Gastroesophageal sphincter (tissue), 4 donors: ENCODE data around the gene RING1. TPM values are rescaled to one million over a fixed set of nuclear protein-coding genes. Genes with fewer than 3 reads are reported as not detected.
A peak's percentile ranks its signal among the peaks of the same experiment; 100 is the strongest.

Source experiments
- ATAC-seq: fragments of 150-250 bp; one replicate; pipeline ENCODE4 v1.9.1; 2016; ENCODE audit warnings: mild to moderate bottlenecking, moderate library complexity
- H3K27ac ChIP-seq, 4 donors: fragments of 200-600 bp; sonication (generic) in 3 of 4; 1 replicate in 3 of 4; 2 replicates in 1 of 4; pipeline ENCODE4 v1.5.1; 2016 to 2019
- H3K27me3 ChIP-seq: fragments of 200-600 bp; sonication (generic); one replicate; pipeline ENCODE4 v1.5.1; 2019
- H3K36me3 ChIP-seq, 2 donors: fragments of 200-600 bp; sonication (generic); one replicate each; pipeline ENCODE4 v1.5.1; 2019; ENCODE audit warnings: control low read depth in 1 of 2
- H3K4me1 ChIP-seq, 3 donors: fragments of 200-600 bp; sonication (generic); 1 replicate in 2 of 3; 2 replicates in 1 of 3; pipeline ENCODE4 v1.5.1; 2016 to 2019; ENCODE audit warnings: control low read depth in 2 of 3
- H3K4me3 ChIP-seq, 2 donors: fragments of 200-600 bp; sonication (generic); one replicate each; pipeline ENCODE4 v1.5.1; 2019; ENCODE audit warnings: mild to moderate bottlenecking in 1 of 2, moderate library complexity in 1 of 2
- H3K9me3 ChIP-seq, 3 donors: fragments of 200-600 bp; sonication (generic); one replicate each; pipeline ENCODE4 v1.5.1; 2017 to 2019; ENCODE audit warnings: control low read depth in 2 of 3
- EP300 ChIP-seq: sonication (generic); formaldehyde crosslinking; IDR thresholded peaks from one replicate; pipeline ENCODE4 v1.6.1; 2017; ENCODE audit warnings: antibody characterized with exemption, mild to moderate bottlenecking
- POLR2A ChIP-seq, 2 donors: fragments of 450-650 bp; IDR thresholded peaks; one replicate each; pipeline ENCODE4 v1.6.1; 2017; ENCODE audit warnings: antibody characterized with exemption in 2 of 2, mild to moderate bottlenecking in 2 of 2, moderate library complexity in 1 of 2
- POLR2AphosphoS5 ChIP-seq: sonication (generic); formaldehyde crosslinking; IDR thresholded peaks from one replicate; pipeline ENCODE4 v1.6.1; 2017; ENCODE audit warnings: antibody characterized with exemption
- WGBS, 2 donors: methylation state at CpG; one replicate each; pipeline ENCODE4 v1.1.5; 2018; ENCODE audit warnings: low coverage in 1 of 2; 5-methylcytosine and 5-hydroxymethylcytosine counted together
- total RNA-seq, 4 donors: library from RNA; depleted of rRNA; stranded (reverse); fragments of >200 nt; gene quantifications; one replicate each; pipeline ENCODE4 v1.1.0, GENCODE V29; 2016
- TF ChIP-seq, protein P1 (sequence below), 4 experiments: fragments of 200-600 bp in 2 of 4; fragments of 450-650 bp in 2 of 4; sonication (generic) in 1 of 4; IDR thresholded peaks; one replicate each; pipeline ENCODE4 v1.5.1; 2017 to 2019; ENCODE audit warnings: antibody characterized with exemption in 4 of 4, mild to moderate bottlenecking in 2 of 4, moderate library complexity in 2 of 4

RING1 gene
- total RNA-seq, 4 donors from 2014 or later = 12.5 to 23.8 (median 17.7) TPM

GRCh38 chr6:33248932-33249731 is 40.8 kb downstream of the RING1 start:
- peak; percentile 98 for ATAC-seq
- WGBS, 2 donors = 0% methylated on average over 20 of the region's 58 CpGs; no CpG with 5 or more reads in 1 of the 2 donors

DNA sequence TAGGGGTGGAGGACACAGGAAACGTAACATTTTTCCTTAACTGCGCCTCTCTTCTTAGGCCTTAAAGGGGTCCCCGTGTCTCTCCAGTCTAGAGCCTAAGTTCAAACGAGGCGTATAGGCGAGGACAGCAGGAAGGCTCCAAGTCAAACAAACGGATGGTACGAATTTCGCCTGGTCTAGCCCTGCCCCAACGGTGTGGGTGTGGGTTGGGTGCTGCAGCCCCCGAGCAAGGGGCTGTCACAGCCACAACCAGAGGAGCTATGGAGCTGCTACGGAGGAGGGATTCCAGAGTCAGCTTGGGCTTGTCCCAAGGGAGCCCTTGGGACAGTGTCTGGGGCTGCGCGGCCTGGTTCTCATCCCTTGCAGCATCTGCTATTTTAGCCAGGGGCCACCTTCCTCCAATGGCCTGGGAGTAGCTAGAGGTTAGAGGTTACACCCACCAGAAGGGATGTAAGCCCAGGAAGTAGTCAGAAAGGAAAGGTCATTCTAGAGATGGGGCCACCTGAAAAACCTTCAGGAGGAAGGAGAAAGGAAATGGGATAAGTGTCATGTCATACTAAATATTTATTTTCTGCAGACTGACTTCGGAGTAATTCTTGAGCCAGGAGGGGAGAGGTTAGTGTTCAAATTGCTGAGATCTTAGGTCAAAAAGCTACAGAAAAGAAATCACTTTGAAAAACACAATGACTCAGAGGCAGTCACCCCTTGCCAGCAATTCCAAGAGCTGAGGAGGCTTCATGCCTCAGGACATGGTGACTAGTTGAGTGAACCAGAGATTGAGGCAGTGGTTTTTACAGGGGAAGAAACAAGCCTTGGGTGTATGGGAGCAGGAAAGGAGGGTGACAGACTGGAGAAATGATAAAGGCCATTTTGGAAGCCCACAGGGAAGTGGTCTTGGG is 41.7 kb downstream of the RING1 start:
- ATAC-seq = no peak
- 50 to 53% methylated on average over 1 of the region's 15 CpGs for WGBS, 2 donors
- H3K4me1 ChIP-seq = peaks cover 3 to 32% (median 20%) of the 10 kb centered on the region in 3 donors

More at GRCh38 chr6:33248932-33249731, 40.8 kb downstream of the RING1 start:
- peaks cover 13% of the 10 kb centered on the region for H3K27me3 ChIP-seq
- H3K4me3 ChIP-seq = peak overlapping the region; percentile 36 to 57
- H3K36me3 ChIP-seq = peaks cover 0 to 18% of the 10 kb centered on the region in 2 donors
- no peaks in the 10 kb centered on the region for H3K9me3 ChIP-seq
- H3K4me1 ChIP-seq = peaks cover 3 to 32% (median 20%) of the 10 kb centered on the region in 3 donors
- TF ChIP-seq POLR2A (IDR thresholded peaks at IDR 0.05) (peak; percentile 87 to 94), EP300 (no peak), POLR2AphosphoS5 (peak; percentile 95)
- TF ChIP-seq, protein P1, sequence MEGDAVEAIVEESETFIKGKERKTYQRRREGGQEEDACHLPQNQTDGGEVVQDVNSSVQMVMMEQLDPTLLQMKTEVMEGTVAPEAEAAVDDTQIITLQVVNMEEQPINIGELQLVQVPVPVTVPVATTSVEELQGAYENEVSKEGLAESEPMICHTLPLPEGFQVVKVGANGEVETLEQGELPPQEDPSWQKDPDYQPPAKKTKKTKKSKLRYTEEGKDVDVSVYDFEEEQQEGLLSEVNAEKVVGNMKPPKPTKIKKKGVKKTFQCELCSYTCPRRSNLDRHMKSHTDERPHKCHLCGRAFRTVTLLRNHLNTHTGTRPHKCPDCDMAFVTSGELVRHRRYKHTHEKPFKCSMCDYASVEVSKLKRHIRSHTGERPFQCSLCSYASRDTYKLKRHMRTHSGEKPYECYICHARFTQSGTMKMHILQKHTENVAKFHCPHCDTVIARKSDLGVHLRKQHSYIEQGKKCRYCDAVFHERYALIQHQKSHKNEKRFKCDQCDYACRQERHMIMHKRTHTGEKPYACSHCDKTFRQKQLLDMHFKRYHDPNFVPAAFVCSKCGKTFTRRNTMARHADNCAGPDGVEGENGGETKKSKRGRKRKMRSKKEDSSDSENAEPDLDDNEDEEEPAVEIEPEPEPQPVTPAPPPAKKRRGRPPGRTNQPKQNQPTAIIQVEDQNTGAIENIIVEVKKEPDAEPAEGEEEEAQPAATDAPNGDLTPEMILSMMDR (IDR thresholded peaks at IDR 0.05) = peak in 3 of 4 experiments; percentile 17 to 42 (median 18)
- peak overlapping the region; percentile 86 to 92 (median 88) for H3K27ac ChIP-seq

DNA sequence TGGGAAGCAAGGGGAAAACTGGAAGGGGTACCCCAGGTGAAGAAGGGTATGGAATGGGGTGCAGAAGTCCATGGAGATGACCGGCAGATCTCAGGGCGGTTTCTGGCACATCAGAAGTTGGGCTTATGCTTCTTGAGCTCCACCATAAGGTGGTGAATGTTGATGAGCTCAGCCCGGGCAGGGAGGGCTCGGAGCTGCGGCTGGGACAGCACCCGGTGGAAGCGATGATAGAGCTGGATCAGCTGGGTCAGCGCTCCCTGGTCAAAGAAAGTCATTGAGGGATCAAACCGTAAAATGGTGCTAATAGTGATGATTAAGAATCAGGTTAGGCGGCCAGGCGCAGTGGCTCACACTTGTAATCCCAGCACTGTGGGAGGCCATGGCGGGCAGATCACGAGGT is 42.4 kb downstream of the RING1 start:
- H3K27ac ChIP-seq = peak overlapping the region in 2 of 4 donors; percentile 86 to 89

More for the DNA sequence above, 41.7 kb downstream of the RING1 start:
- Histone ChIP-seq H3K27ac (peak overlapping the region; percentile 79 to 89 (median 86)), H3K9me3 (no peaks in the 10 kb centered on the region), H3K4me3 (peak overlapping the region; percentile 36 to 57), H3K27me3 (peaks cover 6% of the 10 kb centered on the region), H3K36me3 (peaks cover 0 to 26% of the 10 kb centered on the region in 2 donors)
- TF ChIP-seq, protein P1 (IDR thresholded peaks at IDR 0.05) = no peak
- TF ChIP-seq EP300 (no peak), POLR2A (IDR thresholded peaks at IDR 0.05) (no peak), POLR2AphosphoS5 (no peak)

DNA sequence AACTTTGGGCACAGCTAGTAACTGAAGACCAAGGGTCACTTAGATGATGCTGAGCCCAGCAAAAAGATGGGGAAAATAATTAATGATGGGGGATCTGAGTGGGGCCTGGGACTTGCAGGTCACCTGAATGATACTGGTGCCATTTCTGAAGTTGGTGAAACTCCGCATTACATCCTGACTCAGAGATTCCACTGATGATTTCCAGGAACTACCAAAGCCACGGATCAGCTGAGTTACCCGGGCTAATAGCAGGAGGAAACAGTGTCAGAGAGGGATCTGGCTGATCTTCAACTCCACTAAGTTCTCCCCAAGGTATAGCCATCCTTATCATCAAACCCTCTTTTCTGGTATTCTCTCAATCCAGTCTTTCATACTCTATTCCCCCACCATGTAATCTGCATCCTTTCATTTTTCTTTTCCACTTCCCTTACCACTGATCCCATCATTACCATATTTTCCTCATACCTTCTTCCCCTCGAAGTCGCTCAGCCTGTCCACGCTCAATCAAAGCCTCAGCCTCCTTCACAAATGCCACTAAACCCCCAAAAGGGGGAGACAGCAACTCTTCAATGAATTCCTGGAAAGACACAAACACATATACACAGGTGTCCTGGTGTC is 43.2 kb downstream of the RING1 start:
- peaks cover 0 to 34% of the 10 kb centered on the region in 2 donors for H3K36me3 ChIP-seq
- no peaks in the 10 kb centered on the region for H3K27me3 ChIP-seq
- no peak overlapping the region for H3K4me3 ChIP-seq
- no peaks in the 10 kb centered on the region for H3K9me3 ChIP-seq
- 86 to 87% methylated on average over 6 of the region's 6 CpGs for WGBS, 2 donors
- TF ChIP-seq POLR2A (IDR thresholded peaks at IDR 0.05) = no peak
- TF ChIP-seq, protein P1 (IDR thresholded peaks at IDR 0.05) = no peak
- TF ChIP-seq EP300 = no peak
- TF ChIP-seq POLR2AphosphoS5 = no peak
- ATAC-seq = no peak
- no peak overlapping the region for H3K27ac ChIP-seq
- H3K4me1 ChIP-seq = peaks cover 3 to 32% (median 20%) of the 10 kb centered on the region in 3 donors

More for the DNA sequence above, 42.4 kb downstream of the RING1 start:
- Histone ChIP-seq H3K27me3 (no peaks in the 10 kb centered on the region), H3K36me3 (peaks cover 0 to 34% of the 10 kb centered on the region in 2 donors), H3K9me3 (no peaks in the 10 kb centered on the region), H3K4me1 (peaks cover 3 to 32% (median 20%) of the 10 kb centered on the region in 3 donors), H3K4me3 (no peak overlapping the region)
- WGBS, 2 donors = 90 to 97% methylated on average over 6 to 9 of the region's 13 CpGs
- TF ChIP-seq POLR2A (IDR thresholded peaks at IDR 0.05) (no peak), EP300 (no peak), POLR2AphosphoS5 (no peak)
- TF ChIP-seq, protein P1 (IDR thresholded peaks at IDR 0.05) = no peak
- no peak for ATAC-seq
